Calu3 (cell line): ENCODE measurements around the gene CYP4F3. TPM values are rescaled to one million over a fixed set of nuclear protein-coding genes. Genes with fewer than 3 reads are reported as not detected.

ENCODE experiments used
- BruUV-seq: library from RNA; stranded (reverse); fragments of 400-500 nt; replicated peaks from 2 replicates; lab custom pipeline; 2021; lab: Mats Ljungman, UMichigan
- CTCF ChIA-PET: fragments of 300-600 bp; sonication (Branson Sonifier 250); formaldehyde crosslinking; loops from one replicate; lab custom pipeline; 2022; ENCODE audit warnings: antibody characterized with exemption; lab: Charles Lee
- DNase-seq: peaks from one replicate; pipeline ENCODE4 v3.0.0; 2022
- H3K27ac Mint-ChIP-seq: one replicate; pipeline ENCODE4 v1.8.0; 2022; ENCODE audit warnings: mixed read lengths; ENCODE audit not compliant: unreplicated experiment
- H3K27me3 Mint-ChIP-seq: one replicate; pipeline ENCODE4 v1.8.0; 2022; ENCODE audit warnings: mixed read lengths; ENCODE audit not compliant: unreplicated experiment
- H3K36me3 Mint-ChIP-seq: one replicate; pipeline ENCODE4 v1.8.0; 2022; ENCODE audit warnings: mild to moderate bottlenecking, moderate library complexity, mixed read lengths; ENCODE audit not compliant: insufficient read depth, unreplicated experiment
- H3K4me1 Mint-ChIP-seq: one replicate; pipeline ENCODE4 v1.8.0; 2022; ENCODE audit warnings: mild to moderate bottlenecking, low read depth, mixed read lengths; ENCODE audit not compliant: unreplicated experiment
- H3K4me3 Mint-ChIP-seq: one replicate; pipeline ENCODE4 v1.8.0; 2022; ENCODE audit warnings: mild to moderate bottlenecking, low read depth, moderate library complexity, mixed read lengths; ENCODE audit not compliant: unreplicated experiment
- H3K9me3 Mint-ChIP-seq: one replicate; pipeline ENCODE4 v1.8.0; 2022; ENCODE audit warnings: low read depth, mixed read lengths; ENCODE audit not compliant: unreplicated experiment
- intact Hi-C: fragments of 100-400 bp; cut with micrococcal nuclease; formaldehyde crosslinking; loops from one replicate; pipeline ENCODE4 v1.10.0; 2022; ENCODE audit not compliant: unreplicated experiment
- total RNA-seq: library from RNA; stranded (reverse); gene quantifications from 2 replicates; pipeline ENCODE4 v1.2.3, GENCODE V29; 2022
- TF ChIP-seq, protein P1 (sequence below): fragments of 200-600 bp; IDR thresholded peaks from one replicate; pipeline ENCODE4 v1.8.0; 2022; ENCODE audit warnings: antibody characterized with exemption; ENCODE audit not compliant: unreplicated experiment

Gene CYP4F3
- total RNA-seq, 1 experiment from 2014 or later = 6.9 TPM

DNA sequence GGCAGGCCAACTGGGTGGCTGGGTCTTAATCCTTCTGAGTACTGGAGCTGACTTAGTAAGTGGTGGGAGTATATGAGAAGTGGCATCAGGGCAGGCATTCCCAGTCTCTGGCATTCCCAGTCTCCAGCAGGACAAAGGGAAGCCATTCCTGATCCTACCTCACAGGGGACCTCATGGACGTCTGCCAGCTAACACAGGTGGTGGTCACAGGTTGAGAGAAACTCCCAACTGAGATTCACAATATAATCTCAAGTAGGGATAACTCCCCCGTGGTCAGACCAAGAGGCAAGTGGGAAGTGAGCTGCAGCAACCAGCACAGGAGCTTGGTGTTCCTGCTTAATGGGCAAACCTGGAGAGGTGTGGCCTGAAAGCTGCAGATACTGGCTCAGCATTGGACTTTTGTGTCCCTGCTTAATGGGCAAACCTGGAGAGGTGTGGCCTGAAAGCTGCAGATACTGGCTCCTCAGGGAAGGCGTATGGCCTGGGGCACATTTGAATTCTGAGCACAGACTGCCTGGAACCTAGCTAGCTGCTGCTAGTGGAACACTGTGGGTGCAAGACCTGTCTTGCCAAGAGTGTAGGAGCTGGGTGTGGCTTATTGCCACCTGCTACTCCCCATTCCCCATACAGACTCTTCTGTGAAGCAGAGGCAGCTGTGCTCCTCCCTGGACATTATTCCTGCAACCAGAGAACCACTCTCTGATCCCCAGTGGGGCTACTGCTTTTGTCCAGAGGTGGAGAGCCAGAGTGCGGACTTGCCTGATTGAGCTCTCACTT is 61.2 kb downstream of the CYP4F3 start:
- Mint-ChIP-seq H3K27ac (no peak overlapping the region), H3K4me3 (no peak overlapping the region), H3K4me1 (no peaks in the 10 kb centered on the region), H3K36me3 (no peaks in the 10 kb centered on the region), H3K27me3 (no peaks in the 10 kb centered on the region), H3K9me3 (no peaks in the 10 kb centered on the region)
- BruUV-seq = no TSS peak
- CTCF ChIA-PET = interaction anchor here (0.5 to 1.3 kb wide), 3 partner anchors 19 to 72 kb away, joined by 3 read pairs; partner anchors contain the start of gene CYP4F3
- intact Hi-C loops = no loop called here
- DNase-seq = peak; percentile 17
- TF ChIP-seq, protein P1, sequence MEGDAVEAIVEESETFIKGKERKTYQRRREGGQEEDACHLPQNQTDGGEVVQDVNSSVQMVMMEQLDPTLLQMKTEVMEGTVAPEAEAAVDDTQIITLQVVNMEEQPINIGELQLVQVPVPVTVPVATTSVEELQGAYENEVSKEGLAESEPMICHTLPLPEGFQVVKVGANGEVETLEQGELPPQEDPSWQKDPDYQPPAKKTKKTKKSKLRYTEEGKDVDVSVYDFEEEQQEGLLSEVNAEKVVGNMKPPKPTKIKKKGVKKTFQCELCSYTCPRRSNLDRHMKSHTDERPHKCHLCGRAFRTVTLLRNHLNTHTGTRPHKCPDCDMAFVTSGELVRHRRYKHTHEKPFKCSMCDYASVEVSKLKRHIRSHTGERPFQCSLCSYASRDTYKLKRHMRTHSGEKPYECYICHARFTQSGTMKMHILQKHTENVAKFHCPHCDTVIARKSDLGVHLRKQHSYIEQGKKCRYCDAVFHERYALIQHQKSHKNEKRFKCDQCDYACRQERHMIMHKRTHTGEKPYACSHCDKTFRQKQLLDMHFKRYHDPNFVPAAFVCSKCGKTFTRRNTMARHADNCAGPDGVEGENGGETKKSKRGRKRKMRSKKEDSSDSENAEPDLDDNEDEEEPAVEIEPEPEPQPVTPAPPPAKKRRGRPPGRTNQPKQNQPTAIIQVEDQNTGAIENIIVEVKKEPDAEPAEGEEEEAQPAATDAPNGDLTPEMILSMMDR = no peak

DNA sequence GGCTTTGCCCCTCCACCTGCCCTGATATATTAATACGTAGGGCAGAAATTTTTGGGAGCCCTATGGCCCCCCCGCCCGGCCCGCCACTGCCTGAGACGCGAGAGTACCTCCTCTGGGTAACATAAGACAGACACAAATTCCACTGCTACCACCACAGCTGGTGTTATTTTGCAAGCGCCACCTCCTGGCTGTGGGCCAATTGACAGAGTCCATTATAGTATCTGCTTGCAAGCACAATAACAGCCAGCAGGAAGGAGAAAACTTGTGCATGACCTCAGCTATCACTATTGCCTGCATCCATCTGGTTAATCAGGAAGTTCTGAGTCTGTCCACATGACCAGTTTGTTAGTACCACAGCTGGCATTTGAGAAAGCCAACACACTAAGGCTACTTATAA is 61.8 kb downstream of the CYP4F3 start:
- no peaks in the 10 kb centered on the region for H3K9me3 Mint-ChIP-seq
- H3K36me3 Mint-ChIP-seq = no peaks in the 10 kb centered on the region
- TF ChIP-seq, protein P1 = no peak
- CTCF ChIA-PET = interaction anchor here (0.6 to 1.3 kb wide), 4 partner anchors 20 to 904 kb away, joined by 3 to 6 read pairs (median 4); partner anchors contain the start of gene CYP4F3
- BruUV-seq = no TSS peak
- no peaks in the 10 kb centered on the region for H3K4me1 Mint-ChIP-seq
- no peak overlapping the region for H3K4me3 Mint-ChIP-seq
- intact Hi-C loops = no loop called here
- H3K27me3 Mint-ChIP-seq = no peaks in the 10 kb centered on the region
- peak; percentile 73 for DNase-seq
- no peak overlapping the region for H3K27ac Mint-ChIP-seq

Other genes with a start within 250 kb of the CYP4F3 start
- gene AKAP8L, start 221.9 kb upstream of the CYP4F3 start, total RNA-seq = 94.0 and 96.8 TPM in 2 replicates
- 31.9 and 34.0 TPM in 2 replicates for gene WIZ, start 190.9 kb upstream of the CYP4F3 start, total RNA-seq
- gene RASAL3, start 176.4 kb upstream of the CYP4F3 start, total RNA-seq = not detected in 2 replicates
- gene PGLYRP2, start 161.4 kb upstream of the CYP4F3 start, total RNA-seq = not detected in 2 replicates
- gene CYP4F22, start 132.4 kb upstream of the CYP4F3 start, total RNA-seq = not detected in 2 replicates
- not detected in 2 replicates for gene CYP4F8, start 25.7 kb upstream of the CYP4F3 start, total RNA-seq
- gene CYP4F12, start 32.2 kb downstream of the CYP4F3 start, total RNA-seq = 3.8 and 8.8 TPM in 2 replicates
- gene OR10H2, start 87.1 kb downstream of the CYP4F3 start, total RNA-seq = not detected in 2 replicates
- gene OR10H3, start 97.1 kb downstream of the CYP4F3 start, total RNA-seq = not detected in 2 replicates
- gene OR10H5, start 146.8 kb downstream of the CYP4F3 start, total RNA-seq = not detected in 2 replicates
- gene OR10H1, start 174.8 kb downstream of the CYP4F3 start, total RNA-seq = 4.4 and 4.9 TPM in 2 replicates